C4-2B (cell line): ENCODE measurements around the gene GNPAT.
A peak's percentile ranks its signal among the peaks of the same experiment; 100 is the strongest.

Experiments
- H3K27ac ChIP-seq: fragments of 450-650 bp; 2 replicates; pipeline ENCODE4 v1.5.1; 2017
- ZFX ChIP-seq: fragments of 450-650 bp; IDR thresholded peaks from 2 replicates; pipeline ENCODE4 v1.6.1; 2017
- TF ChIP-seq, protein P1 (sequence below): fragments of 450-650 bp; conservative IDR thresholded peaks from 2 replicates; pipeline ENCODE4 v1.5.1; 2017; ENCODE audit warnings: mild to moderate bottlenecking

Gene GNPAT

GRCh38 chr1:231272173-231272572 is 31.2 kb downstream of the GNPAT start:
- TF ChIP-seq, protein P1, sequence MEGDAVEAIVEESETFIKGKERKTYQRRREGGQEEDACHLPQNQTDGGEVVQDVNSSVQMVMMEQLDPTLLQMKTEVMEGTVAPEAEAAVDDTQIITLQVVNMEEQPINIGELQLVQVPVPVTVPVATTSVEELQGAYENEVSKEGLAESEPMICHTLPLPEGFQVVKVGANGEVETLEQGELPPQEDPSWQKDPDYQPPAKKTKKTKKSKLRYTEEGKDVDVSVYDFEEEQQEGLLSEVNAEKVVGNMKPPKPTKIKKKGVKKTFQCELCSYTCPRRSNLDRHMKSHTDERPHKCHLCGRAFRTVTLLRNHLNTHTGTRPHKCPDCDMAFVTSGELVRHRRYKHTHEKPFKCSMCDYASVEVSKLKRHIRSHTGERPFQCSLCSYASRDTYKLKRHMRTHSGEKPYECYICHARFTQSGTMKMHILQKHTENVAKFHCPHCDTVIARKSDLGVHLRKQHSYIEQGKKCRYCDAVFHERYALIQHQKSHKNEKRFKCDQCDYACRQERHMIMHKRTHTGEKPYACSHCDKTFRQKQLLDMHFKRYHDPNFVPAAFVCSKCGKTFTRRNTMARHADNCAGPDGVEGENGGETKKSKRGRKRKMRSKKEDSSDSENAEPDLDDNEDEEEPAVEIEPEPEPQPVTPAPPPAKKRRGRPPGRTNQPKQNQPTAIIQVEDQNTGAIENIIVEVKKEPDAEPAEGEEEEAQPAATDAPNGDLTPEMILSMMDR = no peak
- TF ChIP-seq ZFX = no peak
- H3K27ac ChIP-seq = no peak overlapping the region

GRCh38 chr1:231272880-231273279 is 31.9 kb downstream of the GNPAT start:
- H3K27ac ChIP-seq = no peak overlapping the region

DNA sequence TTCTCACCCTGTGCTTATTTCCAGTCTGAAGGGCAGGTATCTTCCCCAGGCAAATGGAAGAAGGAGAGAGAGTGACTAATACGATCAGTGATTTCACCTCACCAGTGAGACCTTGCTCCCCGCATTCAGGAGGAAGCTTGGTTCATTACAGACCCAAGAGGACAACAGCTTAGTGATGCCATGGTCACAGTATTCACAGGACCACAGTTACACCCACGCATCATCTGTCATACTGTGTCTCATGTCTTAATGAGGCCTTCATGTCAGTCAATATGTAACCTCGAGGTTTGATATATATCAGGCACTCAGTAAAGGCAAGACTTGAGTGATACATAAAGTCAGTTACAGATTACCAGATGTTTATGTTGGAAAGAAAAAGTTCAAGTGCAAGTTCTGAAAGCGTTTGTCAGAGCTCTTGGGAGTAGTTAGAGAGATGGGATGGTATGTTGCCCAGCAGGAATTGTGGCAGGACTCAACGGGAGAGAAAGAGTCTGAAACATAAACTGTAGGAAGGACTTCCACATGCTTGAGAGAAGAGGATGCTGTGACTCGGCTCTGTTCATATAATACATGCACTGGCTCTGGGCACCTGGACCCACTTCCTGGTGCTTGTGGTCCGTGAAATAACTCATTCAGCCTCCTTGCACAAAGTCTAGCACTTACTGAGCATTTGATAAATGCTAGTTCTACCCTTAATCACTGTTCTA is 33.3 kb downstream of the GNPAT start:
- no peak for TF ChIP-seq ZFX
- TF ChIP-seq, protein P1 = no peak

More at GRCh38 chr1:231272880-231273279, 31.9 kb downstream of the GNPAT start:
- TF ChIP-seq, protein P1 = no peak
- TF ChIP-seq ZFX = no peak

GRCh38 chr1:231278100-231278790 is 37.2 kb downstream of the GNPAT start:
- TF ChIP-seq, protein P1 = no peak
- TF ChIP-seq ZFX = no peak

More for the DNA sequence above, 33.3 kb downstream of the GNPAT start:
- no peak overlapping the region for H3K27ac ChIP-seq

GRCh38 chr1:231279081-231279480 is 38.1 kb downstream of the GNPAT start:
- no peak for TF ChIP-seq ZFX
- TF ChIP-seq, protein P1 = no peak
- peak overlapping the region; percentile 76 for H3K27ac ChIP-seq

More at GRCh38 chr1:231278100-231278790, 37.2 kb downstream of the GNPAT start:
- H3K27ac ChIP-seq = peak overlapping the region; percentile 76

- TF ChIP-seq, protein P1 = no peak
- no peak for TF ChIP-seq ZFX
- peak overlapping the region; percentile 76; the same call in 1 of the 2 replicates for H3K27ac ChIP-seq
Observed at GRCh38 chr1:231279683-231280082, 38.7 kb downstream of the GNPAT start.

DNA sequence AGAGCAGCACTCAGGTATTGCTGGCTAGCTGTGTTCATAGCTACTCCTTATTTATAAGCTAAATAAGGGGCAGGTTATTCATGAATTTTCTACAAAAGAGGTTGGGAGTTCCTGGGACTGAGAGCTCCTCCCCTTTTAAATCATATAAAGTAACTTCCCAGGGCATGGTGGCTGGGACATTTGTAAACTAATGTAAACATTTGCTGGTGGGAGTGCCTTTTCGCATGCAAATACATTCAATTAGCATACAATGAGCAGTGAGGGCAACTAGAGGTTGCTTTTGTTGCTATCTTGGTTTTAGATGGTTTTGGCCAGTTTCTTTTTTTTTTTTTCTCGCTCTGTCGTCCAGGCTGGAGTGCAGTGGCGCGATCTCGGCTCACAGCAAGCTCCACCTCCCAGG is 43.4 kb downstream of the GNPAT start:
- TF ChIP-seq ZFX = no peak
- TF ChIP-seq, protein P1 = no peak
- no peak overlapping the region for H3K27ac ChIP-seq
